Upper lobe of left lung (tissue), 6 donors: Measurements from ENCODE around the gene ACP5. TPM values are rescaled to one million over a fixed set of nuclear protein-coding genes. Genes with fewer than 3 reads are reported as not detected.
A peak's percentile ranks its signal among the peaks of the same experiment; 100 is the strongest.

Source experiments
- ATAC-seq, 2 donors: fragments of 200-7000 bp; cut with Tn5 transposase; one replicate each; pipeline ENCODE4 v1.9.1; 2022; ENCODE audit warnings: mild to moderate bottlenecking in 2 of 2, moderate library complexity in 2 of 2; ENCODE audit not compliant: low FRiP score in 2 of 2
- DNase-seq, 2 donors: peaks; one replicate each; pipeline ENCODE4 v3.0.0-alpha.2; 2019 to 2020
- H3K27ac ChIP-seq, 4 donors: fragments of 200-600 bp; sonication (generic); one replicate each; pipeline ENCODE4 v1.5.1; 2016 to 2019
- H3K27me3 ChIP-seq, 4 donors: fragments of 200-600 bp; sonication (generic); one replicate each; pipeline ENCODE4 v1.5.1; 2017 to 2019
- H3K36me3 ChIP-seq, 4 donors: fragments of 200-600 bp; sonication (generic); one replicate each; pipeline ENCODE4 v1.5.1; 2016 to 2019
- H3K4me1 ChIP-seq, 4 donors: fragments of 200-600 bp; sonication (generic); one replicate each; pipeline ENCODE4 v1.5.1; 2018 to 2019
- H3K4me3 ChIP-seq, 4 donors: fragments of 200-600 bp; sonication (generic); one replicate each; pipeline ENCODE4 v1.5.1; 2017 to 2019; ENCODE audit warnings: mild to moderate bottlenecking in 2 of 4, moderate library complexity in 1 of 4
- H3K9me3 ChIP-seq, 4 donors: fragments of 200-600 bp; sonication (generic); one replicate each; pipeline ENCODE4 v1.5.1; 2018 to 2019
- EP300 ChIP-seq, 4 donors: sonication (generic); formaldehyde crosslinking; IDR thresholded peaks; one replicate each; pipeline ENCODE4 v1.5.1; 2017; ENCODE audit warnings: antibody characterized with exemption in 4 of 4, control low read depth in 2 of 4
- POLR2A ChIP-seq, 4 donors: fragments of 450-650 bp; IDR thresholded peaks; one replicate each; pipeline ENCODE4 v1.5.1; 2016 to 2017; ENCODE audit warnings: antibody characterized with exemption in 4 of 4, mild to moderate bottlenecking in 2 of 4
- POLR2AphosphoS5 ChIP-seq, 2 donors: sonication (generic); formaldehyde crosslinking; IDR thresholded peaks; one replicate each; pipeline ENCODE4 v1.5.1; 2017; ENCODE audit warnings: antibody characterized with exemption in 2 of 2
- WGBS, 2 donors: methylation state at CpG; one replicate each; pipeline ENCODE4 v1.1.5; 2017 to 2018; 5-methylcytosine and 5-hydroxymethylcytosine counted together
- total RNA-seq, 6 donors: library from RNA; depleted of rRNA in 4 of 6; stranded (reverse); fragments of >200 nt in 4 of 6; gene quantifications; one replicate each; pipeline versions ENCODE4 v1.1.0 to v1.2.1, GENCODE V29; 2016 to 2021
- TF ChIP-seq, protein P1 (sequence below), 6 experiments: fragments of 450-650 bp in 4 of 6; fragments of 200-600 bp in 2 of 6; sonication (generic) in 2 of 6; IDR thresholded peaks; one replicate each; pipeline ENCODE4 v1.5.1; 2016 to 2019; ENCODE audit warnings: antibody characterized with exemption in 6 of 6
- donor health status: DM: no; HTN: no; CAD: no; lungs with moderate emphysema.
- donor health status: DM: no; HTN: yes; CAD: no; lungs with severe emphysema.

ACP5 gene
- total RNA-seq, 6 donors from 2014 or later, result 169 to 650 (median 349) TPM

DNA sequence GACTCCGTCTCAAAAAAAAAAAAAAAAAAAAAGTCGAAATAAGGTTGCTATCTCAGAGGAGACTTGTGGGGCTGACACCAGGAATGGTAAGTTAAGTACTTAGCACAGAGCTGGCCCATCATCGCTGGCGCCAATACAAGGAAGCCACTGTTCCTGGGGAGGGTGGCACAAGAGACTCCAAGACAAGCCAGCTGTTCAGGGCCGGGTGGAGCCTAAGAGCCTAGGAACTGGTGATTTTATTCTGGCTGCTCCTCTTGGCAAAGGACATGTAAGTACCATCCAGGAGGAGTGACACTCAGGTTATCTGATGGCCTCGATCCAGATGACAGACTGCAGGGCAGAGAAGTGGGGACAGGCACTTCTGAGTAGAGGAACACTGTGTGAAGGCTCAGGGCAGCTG lies 22.2 kb downstream of the ACP5 start:
- no peak overlapping the region for H3K27ac ChIP-seq
- H3K36me3 ChIP-seq, result peaks cover 7 to 42% (median 30%) of the 10 kb centered on the region in 4 donors
- H3K4me3 ChIP-seq, result no peak overlapping the region
- 78 to 83% methylated on average over 5 to 6 of the region's 6 CpGs for WGBS, 2 donors
- DNase-seq (no peak), ATAC-seq (no peak)
- no peaks in the 10 kb centered on the region for H3K27me3 ChIP-seq
- no peaks in the 10 kb centered on the region for H3K9me3 ChIP-seq
- H3K4me1 ChIP-seq, result peaks cover 19 to 24% (median 22%) of the 10 kb centered on the region in 4 donors
- TF ChIP-seq POLR2AphosphoS5 (IDR thresholded peaks at IDR 0.05) (no peak), POLR2A (IDR thresholded peaks at IDR 0.05) (no peak), EP300 (IDR thresholded peaks at IDR 0.05) (no peak)
- TF ChIP-seq, protein P1, sequence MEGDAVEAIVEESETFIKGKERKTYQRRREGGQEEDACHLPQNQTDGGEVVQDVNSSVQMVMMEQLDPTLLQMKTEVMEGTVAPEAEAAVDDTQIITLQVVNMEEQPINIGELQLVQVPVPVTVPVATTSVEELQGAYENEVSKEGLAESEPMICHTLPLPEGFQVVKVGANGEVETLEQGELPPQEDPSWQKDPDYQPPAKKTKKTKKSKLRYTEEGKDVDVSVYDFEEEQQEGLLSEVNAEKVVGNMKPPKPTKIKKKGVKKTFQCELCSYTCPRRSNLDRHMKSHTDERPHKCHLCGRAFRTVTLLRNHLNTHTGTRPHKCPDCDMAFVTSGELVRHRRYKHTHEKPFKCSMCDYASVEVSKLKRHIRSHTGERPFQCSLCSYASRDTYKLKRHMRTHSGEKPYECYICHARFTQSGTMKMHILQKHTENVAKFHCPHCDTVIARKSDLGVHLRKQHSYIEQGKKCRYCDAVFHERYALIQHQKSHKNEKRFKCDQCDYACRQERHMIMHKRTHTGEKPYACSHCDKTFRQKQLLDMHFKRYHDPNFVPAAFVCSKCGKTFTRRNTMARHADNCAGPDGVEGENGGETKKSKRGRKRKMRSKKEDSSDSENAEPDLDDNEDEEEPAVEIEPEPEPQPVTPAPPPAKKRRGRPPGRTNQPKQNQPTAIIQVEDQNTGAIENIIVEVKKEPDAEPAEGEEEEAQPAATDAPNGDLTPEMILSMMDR (IDR thresholded peaks at IDR 0.05), result no peak

DNA sequence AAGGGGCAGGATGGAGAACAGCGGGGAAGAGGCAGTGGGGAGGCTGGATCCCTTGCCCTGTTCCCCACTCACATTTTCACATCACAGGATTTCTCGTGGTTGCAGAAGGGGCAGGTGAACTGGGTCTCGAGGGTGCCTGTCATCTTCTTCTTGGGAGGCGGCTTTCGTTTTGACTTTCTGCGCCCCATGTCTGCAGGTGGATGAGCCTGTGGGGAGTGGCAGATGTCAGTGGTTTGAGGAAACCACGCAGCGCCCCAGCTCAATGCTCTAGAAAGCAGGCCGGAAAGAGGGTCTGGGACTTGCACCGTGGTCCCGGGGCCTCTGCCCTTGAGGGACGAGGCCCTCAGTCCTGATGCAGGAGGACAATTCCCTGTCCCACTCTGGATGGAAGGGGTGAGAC lies 23.3 kb downstream of the ACP5 start:
- DNase-seq (no peak), ATAC-seq (no peak)
- H3K9me3 ChIP-seq, result no peaks in the 10 kb centered on the region
- WGBS, 2 donors, result 73 to 89% methylated on average over 6 to 12 of the region's 12 CpGs
- H3K27me3 ChIP-seq, result no peaks in the 10 kb centered on the region
- H3K4me3 ChIP-seq, result no peak overlapping the region
- peaks cover 7 to 42% (median 30%) of the 10 kb centered on the region in 4 donors for H3K36me3 ChIP-seq
- H3K27ac ChIP-seq, result no peak overlapping the region
- TF ChIP-seq POLR2AphosphoS5 (IDR thresholded peaks at IDR 0.05), result no peak
- peaks cover 11 to 15% (median 13%) of the 10 kb centered on the region in 4 donors for H3K4me1 ChIP-seq

DNA sequence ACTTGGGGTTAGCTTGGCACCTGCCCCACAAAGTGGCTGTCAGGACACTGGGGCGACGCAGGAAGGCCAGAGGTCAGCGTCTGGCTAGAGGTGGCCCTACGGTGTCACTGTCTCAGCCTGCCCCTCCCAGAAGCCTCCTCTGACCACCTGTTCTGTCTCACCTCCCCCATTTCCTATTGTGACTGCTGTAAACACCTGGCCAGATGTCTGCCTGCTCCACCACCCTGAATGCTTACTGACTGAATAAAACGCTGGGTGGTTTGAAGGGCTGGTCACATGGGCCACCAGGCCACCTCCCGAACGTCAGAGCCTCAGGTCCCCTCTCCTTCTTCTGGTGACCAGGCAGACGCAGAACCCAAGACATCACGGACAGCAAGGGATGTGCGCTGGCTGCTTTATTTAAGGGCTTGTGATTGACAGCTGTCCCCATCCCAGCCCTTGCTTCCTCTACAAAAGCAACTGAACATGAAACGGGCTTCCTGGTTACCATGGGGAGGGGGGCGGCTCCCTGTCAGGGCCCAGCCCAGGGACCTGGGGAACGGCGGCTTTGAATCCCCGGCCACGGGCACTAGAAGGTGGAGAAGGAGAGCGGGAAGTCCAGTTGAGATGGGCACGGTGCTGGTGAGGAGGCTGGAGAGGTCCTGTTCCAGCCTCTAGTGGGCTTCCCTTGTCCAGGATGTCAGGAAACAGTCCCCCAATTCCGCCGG lies 24.6 kb downstream of the ACP5 start:
- Histone ChIP-seq H3K9me3 (no peaks in the 10 kb centered on the region), H3K27ac (no peak overlapping the region), H3K4me1 (peaks cover 2 to 9% (median 6%) of the 10 kb centered on the region in 4 donors), H3K4me3 (no peak overlapping the region), H3K36me3 (peaks cover 7 to 42% (median 30%) of the 10 kb centered on the region in 4 donors), H3K27me3 (no peaks in the 10 kb centered on the region)
- DNase-seq (no peak), ATAC-seq (no peak)
- TF ChIP-seq POLR2A (IDR thresholded peaks at IDR 0.05), result no peak
- WGBS, 2 donors, result 79 to 86% methylated on average over 13 to 18 of the region's 20 CpGs

DNA sequence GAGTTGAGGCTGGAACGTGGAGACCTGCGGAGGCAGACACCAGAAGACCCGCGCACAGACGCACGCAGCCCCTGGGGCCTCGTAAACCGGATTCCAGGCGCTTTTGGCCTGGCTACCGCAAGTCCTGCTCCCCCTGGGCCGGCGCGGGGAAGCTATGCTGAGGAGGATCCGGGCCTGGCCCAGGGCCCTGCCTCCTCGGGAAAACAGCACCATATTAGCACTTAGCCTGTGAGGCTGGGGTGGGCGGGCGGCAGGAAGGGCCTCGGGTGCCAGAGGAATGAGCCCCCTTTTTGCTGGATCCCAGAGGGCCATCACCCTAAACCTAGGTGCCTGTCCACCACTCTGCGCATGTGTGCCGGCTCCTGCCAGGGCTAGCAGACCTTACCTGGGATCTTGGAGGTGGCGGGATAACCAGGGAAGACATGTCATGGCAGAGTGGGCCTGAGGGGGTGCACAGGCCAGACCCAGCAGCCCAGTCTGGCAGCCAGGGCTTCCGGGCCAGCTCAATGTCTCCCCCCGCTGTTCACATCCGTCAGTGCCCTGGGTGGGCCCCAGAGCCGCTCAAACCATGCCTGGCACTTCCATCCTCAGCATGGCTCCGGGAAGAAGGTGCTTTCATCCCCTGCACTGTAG lies 25.7 kb downstream of the ACP5 start:
- TF ChIP-seq EP300 (IDR thresholded peaks at IDR 0.05), result no peak
- TF ChIP-seq, protein P1 (IDR thresholded peaks at IDR 0.05), result peak in 1 of 6 experiments; percentile 5
- no peak for TF ChIP-seq POLR2A (IDR thresholded peaks at IDR 0.05)
- TF ChIP-seq POLR2AphosphoS5 (IDR thresholded peaks at IDR 0.05), result no peak
- Histone ChIP-seq H3K4me1 (peaks cover 0 to under 1% (median 0%) of the 10 kb centered on the region in 4 donors), H3K4me3 (no peak overlapping the region), H3K36me3 (peaks cover 7 to 42% (median 30%) of the 10 kb centered on the region in 4 donors), H3K9me3 (no peaks in the 10 kb centered on the region), H3K27ac (no peak overlapping the region), H3K27me3 (no peaks in the 10 kb centered on the region)
- ATAC-seq (peak; percentile 2 to 67), DNase-seq (peak in 1 of 2 donors; percentile 77)
- 78 to 93% methylated on average over 4 to 25 of the region's 26 CpGs for WGBS, 2 donors

DNA sequence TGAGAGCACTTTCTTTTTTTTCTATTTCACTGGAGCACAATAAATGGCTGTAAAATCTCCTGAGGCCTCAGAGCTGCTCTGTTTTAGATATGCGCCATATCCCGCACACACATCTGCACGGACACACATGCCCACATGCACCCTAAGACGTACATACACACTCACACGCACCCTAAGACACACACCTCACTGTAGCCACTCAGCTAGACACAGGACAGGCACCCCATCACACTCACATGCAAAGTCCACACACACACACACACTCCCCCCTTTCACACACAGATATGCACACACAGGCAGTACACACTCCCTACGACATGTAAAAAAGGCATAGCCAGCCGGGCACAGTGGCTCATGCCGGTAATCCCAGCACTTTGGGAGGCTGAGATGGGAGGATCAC lies 27.2 kb downstream of the ACP5 start:
- Histone ChIP-seq H3K9me3 (no peaks in the 10 kb centered on the region), H3K27ac (no peak overlapping the region), H3K4me3 (no peak overlapping the region), H3K4me1 (no peaks in the 10 kb centered on the region), H3K36me3 (peaks cover 7 to 38% (median 26%) of the 10 kb centered on the region in 4 donors), H3K27me3 (no peaks in the 10 kb centered on the region)
- no peak for ATAC-seq
- no peak for DNase-seq
- 92 to 95% methylated on average over 8 of the region's 8 CpGs for WGBS, 2 donors
- TF ChIP-seq EP300 (IDR thresholded peaks at IDR 0.05) (no peak), POLR2A (IDR thresholded peaks at IDR 0.05) (no peak), POLR2AphosphoS5 (IDR thresholded peaks at IDR 0.05) (no peak)
- TF ChIP-seq, protein P1 (IDR thresholded peaks at IDR 0.05), result no peak
